Lung (tissue), 12 donors: ENCODE data around the gene SLC25A45. TPM values are rescaled to one million over a fixed set of nuclear protein-coding genes. Genes with fewer than 3 reads are reported as not detected.

Source experiments
- ATAC-seq: fragments of 200-7000 bp; cut with Tn5 transposase; one replicate; pipeline ENCODE4 v1.9.1; 2020; ENCODE audit warnings: moderate number of reproducible peaks; ENCODE audit not compliant: insufficient read depth, low FRiP score
- DNase-seq, 3 donors: peaks; one replicate each; pipeline ENCODE4 v3.0.0-alpha.2; 2013 to 2017
- H3K27ac ChIP-seq, 2 donors: one replicate each; pipeline ENCODE4 v1.5.1; 2013; ENCODE audit warnings: mild to moderate bottlenecking in 2 of 2, moderate library complexity in 2 of 2, control low read depth in 1 of 2, inconsistent platforms in 1 of 2, low read depth in 1 of 2, low read length in 1 of 2
- H3K27me3 ChIP-seq, 3 donors: one replicate each; pipeline ENCODE4 v1.5.1; 2013; ENCODE audit warnings: low read length in 2 of 3; ENCODE audit not compliant: control insufficient read depth in 3 of 3, insufficient read depth in 3 of 3
- H3K36me3 ChIP-seq, 4 donors: one replicate each; pipeline ENCODE4 v1.5.1; 2013; ENCODE audit warnings: low read length in 4 of 4, mild to moderate bottlenecking in 1 of 4, moderate library complexity in 1 of 4; ENCODE audit not compliant: control insufficient read depth in 4 of 4, insufficient read depth in 4 of 4
- H3K4me1 ChIP-seq, 5 donors: one replicate each; pipeline ENCODE4 v1.5.1; 2013; ENCODE audit warnings: low read length in 5 of 5, mild to moderate bottlenecking in 2 of 5, moderate library complexity in 1 of 5; ENCODE audit not compliant: control insufficient read depth in 5 of 5, insufficient read depth in 5 of 5
- H3K4me3 ChIP-seq: one replicate; pipeline ENCODE4 v1.5.1; 2013; ENCODE audit warnings: mild to moderate bottlenecking, control low read depth, moderate library complexity
- H3K9ac ChIP-seq, 2 donors: one replicate each; pipeline ENCODE4 v1.5.1; 2013; ENCODE audit warnings: low read length in 2 of 2, control low read depth in 1 of 2; ENCODE audit not compliant: insufficient read depth in 1 of 2
- H3K9me3 ChIP-seq, 4 donors: one replicate each; pipeline ENCODE4 v1.5.1; 2013; ENCODE audit warnings: low read length in 3 of 4, mild to moderate bottlenecking in 1 of 4, moderate library complexity in 1 of 4; ENCODE audit not compliant: control insufficient read depth in 4 of 4, insufficient read depth in 3 of 4
- WGBS, 2 donors: extraction: QIAGEN DNeasy Blood & Tissue Kit; methylation state at CpG; one replicate each; pipeline ENCODE4 v1.1.7; 2013; 5-methylcytosine and 5-hydroxymethylcytosine counted together
- polyA plus RNA-seq, 2 donors: library from polyadenylated mRNA; stranded (reverse); fragments of 200-250 nt; gene quantifications; one replicate each; pipeline ENCODE4 v1.2.1, GENCODE V29; 2013
- total RNA-seq, 2 donors: library from RNA; depleted of rRNA in 1 of 2; stranded (reverse); fragments of >200 nt in 1 of 2; gene quantifications; one replicate each; pipeline ENCODE4 v1.2.1, GENCODE V29; 2014 to 2021
- TF ChIP-seq, protein P1 (sequence below): IDR thresholded peaks from 2 replicates; pipeline ENCODE4 v1.5.1; 2012; ENCODE audit warnings: mild to moderate bottlenecking; ENCODE audit errors: control extremely low read depth, extremely low read depth
- donor health status: control.
- donor health status: control.
- donor health status: Bipolar disorder and iron deficiency.
- donor health status: healthy.
- donor health status: DM: yes; HTN: yes; CAD: no.

The SLC25A45 gene
- total and polyA plus RNA-seq, 4 donors: 5.5 to 15.6 (median 8.1) TPM

DNA sequence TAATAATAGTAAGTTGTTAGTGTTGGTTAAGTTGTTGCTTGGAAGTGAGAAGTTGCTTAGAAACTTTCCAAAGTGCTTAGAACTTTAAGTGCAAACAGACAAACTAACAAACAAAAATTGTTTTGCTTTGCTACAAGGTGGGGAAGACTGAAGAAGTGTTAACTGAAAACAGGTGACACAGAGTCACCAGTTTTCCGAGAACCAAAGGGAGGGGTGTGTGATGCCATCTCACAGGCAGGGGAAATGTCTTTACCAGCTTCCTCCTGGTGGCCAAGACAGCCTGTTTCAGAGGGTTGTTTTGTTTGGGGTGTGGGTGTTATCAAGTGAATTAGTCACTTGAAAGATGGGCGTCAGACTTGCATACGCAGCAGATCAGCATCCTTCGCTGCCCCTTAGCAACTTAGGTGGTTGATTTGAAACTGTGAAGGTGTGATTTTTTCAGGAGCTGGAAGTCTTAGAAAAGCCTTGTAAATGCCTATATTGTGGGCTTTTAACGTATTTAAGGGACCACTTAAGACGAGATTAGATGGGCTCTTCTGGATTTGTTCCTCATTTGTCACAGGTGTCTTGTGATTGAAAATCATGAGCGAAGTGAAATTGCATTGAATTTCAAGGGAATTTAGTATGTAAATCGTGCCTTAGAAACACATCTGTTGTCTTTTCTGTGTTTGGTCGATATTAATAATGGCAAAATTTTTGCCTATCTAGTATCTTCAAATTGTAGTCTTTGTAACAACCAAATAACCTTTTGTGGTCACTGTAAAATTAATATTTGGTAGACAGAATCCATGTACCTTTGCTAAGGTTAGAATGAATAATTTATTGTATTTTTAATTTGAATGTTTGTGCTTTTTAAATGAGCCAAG lies 42.9 kb upstream of the SLC25A45 start:
- Histone ChIP-seq H3K36me3 (peaks cover 0 to 7% (median 4%) of the 10 kb centered on the region in 4 donors), H3K9me3 (no peaks in the 10 kb centered on the region), H3K9ac (peak overlapping the region; percentile 20 to 95), H3K27ac (peak overlapping the region; percentile 98 to 100), H3K27me3 (no peaks in the 10 kb centered on the region), H3K4me3 (peak overlapping the region; percentile 76), H3K4me1 (peaks cover 0 to 66% (median 36%) of the 10 kb centered on the region in 5 donors)
- ATAC-seq: no peak
- DNase-seq: peak in 2 of 3 donors; percentile 50 to 55
- TF ChIP-seq, protein P1, sequence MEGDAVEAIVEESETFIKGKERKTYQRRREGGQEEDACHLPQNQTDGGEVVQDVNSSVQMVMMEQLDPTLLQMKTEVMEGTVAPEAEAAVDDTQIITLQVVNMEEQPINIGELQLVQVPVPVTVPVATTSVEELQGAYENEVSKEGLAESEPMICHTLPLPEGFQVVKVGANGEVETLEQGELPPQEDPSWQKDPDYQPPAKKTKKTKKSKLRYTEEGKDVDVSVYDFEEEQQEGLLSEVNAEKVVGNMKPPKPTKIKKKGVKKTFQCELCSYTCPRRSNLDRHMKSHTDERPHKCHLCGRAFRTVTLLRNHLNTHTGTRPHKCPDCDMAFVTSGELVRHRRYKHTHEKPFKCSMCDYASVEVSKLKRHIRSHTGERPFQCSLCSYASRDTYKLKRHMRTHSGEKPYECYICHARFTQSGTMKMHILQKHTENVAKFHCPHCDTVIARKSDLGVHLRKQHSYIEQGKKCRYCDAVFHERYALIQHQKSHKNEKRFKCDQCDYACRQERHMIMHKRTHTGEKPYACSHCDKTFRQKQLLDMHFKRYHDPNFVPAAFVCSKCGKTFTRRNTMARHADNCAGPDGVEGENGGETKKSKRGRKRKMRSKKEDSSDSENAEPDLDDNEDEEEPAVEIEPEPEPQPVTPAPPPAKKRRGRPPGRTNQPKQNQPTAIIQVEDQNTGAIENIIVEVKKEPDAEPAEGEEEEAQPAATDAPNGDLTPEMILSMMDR: no peak
- 1% methylated on average over 9 of the region's 9 CpGs for WGBS, 2 donors

DNA sequence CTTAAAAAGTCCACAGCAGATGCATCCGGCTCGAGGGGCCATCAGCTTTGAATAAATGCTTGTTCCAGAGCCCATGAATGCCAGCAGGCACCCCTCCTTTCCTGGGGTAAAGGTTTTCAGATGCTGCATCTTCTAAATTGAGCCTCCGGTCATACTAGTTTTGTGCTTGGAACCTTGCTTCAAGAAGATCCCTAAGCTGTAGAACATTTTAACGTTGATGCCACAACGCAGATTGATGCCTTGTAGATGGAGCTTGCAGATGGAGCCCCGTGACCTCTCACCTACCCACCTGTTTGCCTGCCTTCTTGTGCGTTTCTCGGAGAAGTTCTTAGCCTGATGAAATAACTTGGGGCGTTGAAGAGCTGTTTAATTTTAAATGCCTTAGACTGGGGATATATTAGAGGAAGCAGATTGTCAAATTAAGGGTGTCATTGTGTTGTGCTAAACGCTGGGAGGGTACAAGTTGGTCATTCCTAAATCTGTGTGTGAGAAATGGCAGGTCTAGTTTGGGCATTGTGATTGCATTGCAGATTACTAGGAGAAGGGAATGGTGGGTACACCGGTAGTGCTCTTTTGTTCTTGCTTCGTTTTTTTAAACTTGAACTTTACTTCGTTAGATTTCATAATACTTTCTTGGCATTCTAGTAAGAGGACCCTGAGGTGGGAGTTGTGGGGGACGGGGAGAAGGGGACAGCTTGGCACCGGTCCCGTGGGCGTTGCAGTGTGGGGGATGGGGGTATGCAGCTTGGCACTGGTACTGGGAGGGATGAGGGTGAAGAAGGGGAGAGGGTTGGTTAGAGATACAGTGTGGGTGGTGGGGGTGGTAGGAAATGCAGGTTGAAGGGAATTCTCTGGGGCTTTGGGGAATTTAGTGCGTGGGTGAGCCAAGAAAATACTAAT lies 42.0 kb upstream of the SLC25A45 start:
- peaks cover 0 to 67% (median 36%) of the 10 kb centered on the region in 5 donors for H3K4me1 ChIP-seq

DNA sequence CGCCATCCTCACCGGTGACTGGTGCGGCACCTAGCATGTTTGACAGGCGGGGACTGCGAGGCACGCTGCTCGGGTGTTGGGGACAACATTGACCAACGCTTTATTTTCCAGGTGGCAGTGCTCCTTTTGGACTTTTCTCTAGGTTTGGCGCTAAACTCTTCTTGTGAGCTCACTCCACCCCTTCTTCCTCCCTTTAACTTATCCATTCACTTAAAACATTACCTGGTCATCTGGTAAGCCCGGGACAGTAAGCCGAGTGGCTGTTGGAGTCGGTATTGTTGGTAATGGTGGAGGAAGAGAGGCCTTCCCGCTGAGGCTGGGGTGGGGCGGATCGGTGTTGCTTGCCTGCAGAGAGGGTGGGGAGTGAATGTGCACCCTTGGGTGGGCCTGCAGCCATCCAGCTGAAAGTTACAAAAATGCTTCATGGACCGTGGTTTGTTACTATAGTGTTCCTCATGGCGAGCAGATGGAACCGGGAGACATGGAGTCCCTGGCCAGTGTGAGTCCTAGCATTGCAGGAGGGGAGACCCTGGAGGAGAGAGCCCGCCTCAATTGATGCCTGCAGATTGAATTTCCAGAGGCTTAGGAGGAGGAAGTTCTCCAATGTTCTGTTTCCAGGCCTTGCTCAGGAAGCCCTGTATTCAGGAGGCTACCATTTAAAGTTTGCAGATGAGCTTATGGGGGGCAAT lies 41.2 kb upstream of the SLC25A45 start:
- TF ChIP-seq, protein P1: no peak
- WGBS, 2 donors: 0 to 6% methylated on average over 19 of the region's 19 CpGs
- H3K27ac ChIP-seq: peak overlapping the region; percentile 98 to 100
- no peak for ATAC-seq
- peaks cover 0 to 75% (median 41%) of the 10 kb centered on the region in 5 donors for H3K4me1 ChIP-seq
- peak overlapping the region; percentile 76 for H3K4me3 ChIP-seq
- peak in 2 of 3 donors; percentile 51 to 58 for DNase-seq
- peaks cover 0 to 7% (median 4%) of the 10 kb centered on the region in 4 donors for H3K36me3 ChIP-seq
- no peaks in the 10 kb centered on the region for H3K9me3 ChIP-seq
- H3K9ac ChIP-seq: peak overlapping the region; percentile 74 to 95
- no peaks in the 10 kb centered on the region for H3K27me3 ChIP-seq

More for the DNA sequence above, 42.0 kb upstream of the SLC25A45 start:
- Histone ChIP-seq H3K27me3 (no peaks in the 10 kb centered on the region), H3K27ac (peak overlapping the region; percentile 98 to 100), H3K9me3 (no peaks in the 10 kb centered on the region), H3K9ac (peak overlapping the region; percentile 74 to 95), H3K36me3 (peaks cover 0 to 7% (median 4%) of the 10 kb centered on the region in 4 donors), H3K4me3 (peak overlapping the region; percentile 76)
- 0 to 2% methylated on average over 18 of the region's 18 CpGs for WGBS, 2 donors
- ATAC-seq (no peak), DNase-seq (peak; percentile 47 to 56 (median 53))
- TF ChIP-seq, protein P1: no peak
